NCI-H2227 (cell line): ENCODE data around the gene NGEF.

Source experiments
- DNase-seq: peaks from one replicate; lab custom pipeline; 2025; ENCODE audit not compliant: unreplicated experiment; lab: John Stamatoyannopoulos, UW

Gene NGEF

GRCh38 chr2:232903989-232904388, 109.1 kb downstream of the NGEF start:
- DNase-seq: no peak

- DNase-seq: no peak
These were observed 111.1 kb downstream of the NGEF start for GRCh38 chr2:232901736-232902578.

GRCh38 chr2:232900811-232901735, 112.0 kb downstream of the NGEF start:
- no peak for DNase-seq

GRCh38 chr2:232898592-232899543, 114.2 kb downstream of the NGEF start:
- no peak for DNase-seq

GRCh38 chr2:232897598-232898408, 115.3 kb downstream of the NGEF start:
- no peak for DNase-seq

GRCh38 chr2:232896720-232897597, 116.1 kb downstream of the NGEF start:
- DNase-seq: no peak

- DNase-seq: no peak
These were observed 116.9 kb downstream of the NGEF start for GRCh38 chr2:232896111-232896510.

GRCh38 chr2:232894746-232895145, 118.3 kb downstream of the NGEF start:
- no peak for DNase-seq

- no peak for DNase-seq
These were observed 118.8 kb downstream of the NGEF start for GRCh38 chr2:232894251-232894650.

- no peak for DNase-seq
These were observed 119.2 kb downstream of the NGEF start for GRCh38 chr2:232893834-232894233.

GRCh38 chr2:232892843-232893242, 120.2 kb downstream of the NGEF start:
- DNase-seq: no peak

- DNase-seq: no peak
These were observed 120.8 kb downstream of the NGEF start for GRCh38 chr2:232892221-232892620.

- DNase-seq: no peak
These were observed 121.4 kb downstream of the NGEF start for GRCh38 chr2:232891621-232892071.

GRCh38 chr2:232890896-232891601, 122.0 kb downstream of the NGEF start:
- DNase-seq: no peak

GRCh38 chr2:232890536-232890895, 122.5 kb downstream of the NGEF start:
- DNase-seq: no peak

- DNase-seq: no peak
These were observed 123.1 kb downstream of the NGEF start for GRCh38 chr2:232889876-232890401.

- DNase-seq: no peak
These were observed 124.1 kb downstream of the NGEF start for GRCh38 chr2:232888839-232889529.
